Activated B cell treated with CpG ODN at 0.5 μM for 24 hours (primary cell): ENCODE data around the gene CYP2D6. TPM values are rescaled to one million over a fixed set of nuclear protein-coding genes. Genes with fewer than 3 reads are reported as not detected.

Experiments
- ATAC-seq: fragments of 200-7000 bp; cut with Tn5 transposase; one replicate; pipeline ENCODE4 v1.10.0; 2021; ENCODE audit warnings: low read depth, mild to moderate bottlenecking, moderate library complexity
- CTCF ChIA-PET: fragments of 350-600 bp; sonication (Branson Sonifier 250); formaldehyde crosslinking; loops from one replicate; lab custom pipeline; 2021; ENCODE audit warnings: antibody characterized with exemption; lab: Charles Lee
- POLR2A ChIA-PET: fragments of 350-600 bp; sonication (Branson Sonifier 250); formaldehyde crosslinking; loops from one replicate; lab custom pipeline; 2021; ENCODE audit warnings: antibody characterized with exemption; lab: Charles Lee
- DNase-seq: peaks from one replicate; pipeline ENCODE4 v3.0.0; 2022
- H3K27ac Mint-ChIP-seq: one replicate; pipeline ENCODE4 v1.8.0; 2020; ENCODE audit warnings: mixed read lengths
- H3K27me3 Mint-ChIP-seq: one replicate; pipeline ENCODE4 v1.8.0; 2021; ENCODE audit warnings: mixed read lengths
- H3K36me3 Mint-ChIP-seq: one replicate; pipeline ENCODE4 v1.8.0; 2021; ENCODE audit warnings: low read depth, mixed read lengths
- H3K4me1 Mint-ChIP-seq: one replicate; pipeline ENCODE4 v1.8.0; 2021; ENCODE audit warnings: mixed read lengths
- H3K4me3 Mint-ChIP-seq: one replicate; pipeline ENCODE4 v1.8.0; 2020; ENCODE audit warnings: mild to moderate bottlenecking, mixed read lengths
- H3K9me3 Mint-ChIP-seq: one replicate; pipeline ENCODE4 v1.8.0; 2020; ENCODE audit warnings: mixed read lengths
- CTCF ChIP-seq: fragments of 200-600 bp; IDR thresholded peaks from one replicate; pipeline ENCODE4 v1.8.0; 2022; ENCODE audit warnings: antibody characterized with exemption, mild to moderate bottlenecking
- intact Hi-C: fragments of 100-400 bp; cut with micrococcal nuclease; formaldehyde crosslinking; loops from one replicate; pipeline ENCODE4 v1.15.1; 2024
- total RNA-seq: library from RNA; stranded (reverse); gene quantifications from 2 replicates; pipeline ENCODE4 v1.2.3, GENCODE V29; 2022

CYP2D6 gene
- total RNA-seq, 1 donor from 2014 or later, result 2.8 TPM

- peaks cover 45% of the 10 kb centered on the region for H3K4me1 Mint-ChIP-seq
- H3K9me3 Mint-ChIP-seq, result no peaks in the 10 kb centered on the region
- H3K27ac Mint-ChIP-seq, result peak overlapping the region; percentile 50
- intact Hi-C loops, result loop anchor here (10.0 kb wide), 1 partner anchor 280 kb away; the partner anchor contains the start of gene CCDC134
- no peak overlapping the region for H3K4me3 Mint-ChIP-seq
- H3K27me3 Mint-ChIP-seq, result no peaks in the 10 kb centered on the region
- no peak for TF ChIP-seq CTCF
- DNase-seq (no peak), ATAC-seq (no peak)
- POLR2A ChIA-PET, result interaction anchor here (0.7 kb wide), 1 partner anchor 10 kb away, joined by 4 read pairs; no protein-coding TSS in a partner anchor
- CTCF ChIA-PET, result interaction anchor here (1.6 kb wide), 1 partner anchor 133 kb away, joined by 3 read pairs; the partner anchor contains the start of gene SMIM45
- H3K36me3 Mint-ChIP-seq, result peaks cover 71% of the 10 kb centered on the region
Measured at GRCh38 chr22:42084874-42085273, 45.7 kb downstream of the CYP2D6 start.

GRCh38 chr22:42083119-42083518, 47.5 kb downstream of the CYP2D6 start:
- Mint-ChIP-seq H3K4me3 (no peak overlapping the region), H3K36me3 (peaks cover 62% of the 10 kb centered on the region), H3K4me1 (peaks cover 41% of the 10 kb centered on the region), H3K27ac (no peak overlapping the region), H3K9me3 (no peaks in the 10 kb centered on the region), H3K27me3 (no peaks in the 10 kb centered on the region)
- CTCF ChIA-PET, result no interaction called here
- no peak for TF ChIP-seq CTCF
- ATAC-seq (no peak), DNase-seq (no peak)
- intact Hi-C loops, result loop anchor here (10.0 kb wide), 1 partner anchor 278 kb away; the partner anchor contains the start of gene CCDC134
- POLR2A ChIA-PET, result interaction anchor here (0.6 kb wide), 2 partner anchors 317 to 1947 kb away, joined by 4 to 5 read pairs; no protein-coding TSS in a partner anchor

DNA sequence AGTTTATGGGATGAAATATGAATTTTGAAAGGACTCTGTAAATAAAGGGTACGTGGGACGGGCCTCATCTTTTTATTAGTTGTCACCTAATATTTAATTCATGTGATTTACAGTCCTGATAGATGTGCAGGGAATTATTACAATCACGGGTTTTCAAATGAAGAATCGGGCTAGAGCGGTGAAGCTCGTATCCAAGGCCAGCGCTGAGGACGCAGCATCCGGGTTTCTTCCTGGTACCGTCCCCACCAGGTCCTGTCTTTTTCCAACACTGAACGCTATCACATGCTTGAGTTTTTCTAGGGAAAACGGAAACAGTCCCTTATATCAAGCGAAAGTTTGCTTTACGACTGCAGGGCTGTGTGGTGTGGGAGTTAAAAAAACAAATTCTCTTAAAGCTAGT, 50.3 kb downstream of the CYP2D6 start:
- ATAC-seq (no peak), DNase-seq (no peak)
- TF ChIP-seq CTCF, result no peak
- POLR2A ChIA-PET, result interaction anchor here (0.6 to 4.3 kb wide), 20 partner anchors 9 to 930 kb away, joined by 3 to 174 read pairs (median 6); partner anchors contain the start of genes CENPM, NAGA, NDUFA6 and POLDIP3
- Mint-ChIP-seq H3K27me3 (no peaks in the 10 kb centered on the region), H3K36me3 (peaks cover 41% of the 10 kb centered on the region), H3K4me1 (peaks cover 35% of the 10 kb centered on the region), H3K4me3 (peak overlapping the region; percentile 95), H3K9me3 (no peaks in the 10 kb centered on the region), H3K27ac (peak overlapping the region; percentile 97)
- CTCF ChIA-PET, result interaction anchor here (1.1 to 3.2 kb wide), 2 partner anchors 10 to 112 kb away, joined by 3 to 17 read pairs; partner anchors contain the start of gene NDUFA6
- intact Hi-C loops, result loop anchor here (1.0 to 10.0 kb wide), 2 partner anchors 10 to 275 kb away; partner anchors contain the start of genes CCDC134 and NDUFA6

DNA sequence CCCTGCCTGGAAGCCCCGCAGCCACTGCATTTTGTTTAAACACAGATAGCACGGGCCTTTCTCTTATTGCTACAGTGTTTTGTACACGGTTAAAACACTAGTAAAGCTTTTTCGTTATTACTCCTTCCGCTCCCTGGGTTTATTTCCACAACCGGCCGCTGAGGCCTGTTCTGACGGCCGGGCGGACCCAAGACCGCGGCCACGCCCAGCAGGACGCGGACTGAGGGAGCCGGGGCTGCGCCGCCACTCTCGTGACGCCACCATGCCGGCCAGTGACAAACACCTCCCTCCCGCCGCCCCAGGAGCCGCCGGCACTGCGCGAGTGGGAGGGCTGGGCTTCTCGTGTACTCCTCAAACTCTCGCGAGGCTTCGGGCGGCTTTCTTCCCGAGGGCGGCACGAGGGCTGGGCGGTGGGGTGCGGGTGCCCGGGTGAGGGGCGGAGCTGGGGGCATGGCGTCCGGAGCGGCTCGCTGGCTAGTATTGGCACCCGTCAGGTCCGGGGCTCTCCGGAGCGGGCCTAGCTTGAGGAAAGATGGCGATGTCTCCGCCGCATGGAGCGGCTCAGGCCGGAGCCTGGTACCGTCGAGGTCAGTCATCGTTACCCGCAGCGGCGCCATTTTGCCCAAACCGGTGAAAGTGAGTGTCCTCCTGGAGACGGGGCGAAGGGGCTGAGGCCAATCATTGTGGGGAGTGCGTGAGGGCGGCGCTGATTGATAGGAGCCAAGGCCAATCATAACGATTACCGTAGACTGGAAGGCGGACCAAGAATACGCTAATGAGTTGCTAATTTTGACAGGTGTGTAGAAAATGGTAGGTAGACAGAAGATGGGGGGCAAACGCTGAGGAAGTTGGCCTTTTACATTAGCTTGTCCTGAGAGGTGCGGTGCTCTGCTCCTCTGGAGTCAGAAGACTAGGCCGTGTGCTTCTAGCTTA, 51.0 kb downstream of the CYP2D6 start, which contains the start of gene SMDT1:
Gene SMDT1, plus strand, starts transcription at position 382 of the 933 bp plus-strand sequence. Its CDS starts 69 bp downstream, at position 451.
- ChIA-PET POLR2A (interaction anchor here (0.5 to 4.3 kb wide), 36 partner anchors 9 to 1038 kb away, joined by 3 to 174 read pairs (median 4); partner anchors contain the start of genes CENPM, NAGA, NDUFA6 and POLDIP3), CTCF (interaction anchor here (0.7 to 3.2 kb wide), 3 partner anchors 11 to 111 kb away, joined by 3 to 17 read pairs (median 3); partner anchors contain the start of gene NDUFA6)
- DNase-seq (peak; percentile 97), ATAC-seq (peak; percentile 89)
- Mint-ChIP-seq H3K4me3 (peak within 1 kb of the TSS; percentile 95), H3K27ac (peak within 1 kb of the TSS; percentile 97), H3K9me3 (no peaks in the 10 kb centered on the region), H3K4me1 (peaks cover 38% of the 10 kb centered on the region), H3K36me3 (peaks cover 34% of the 10 kb centered on the region), H3K27me3 (no peaks in the 10 kb centered on the region)
- no peak for TF ChIP-seq CTCF
- intact Hi-C loops, result loop anchor here (1.0 to 10.0 kb wide), 5 partner anchors 9 to 275 kb away; partner anchors contain the start of genes CCDC134, NAGA, NDUFA6 and SREBF2
